Panc1 (cell line): Measurements from ENCODE around the gene ADISSP. TPM values are rescaled to one million over a fixed set of nuclear protein-coding genes. Genes with fewer than 3 reads are reported as not detected.
A peak's percentile ranks its signal among the peaks of the same experiment; 100 is the strongest.

Experiments
- ATAC-seq: fragments of 200-7000 bp; cut with Tn5 transposase; 2 replicates; pipeline ENCODE4 v1.9.1; 2020; ENCODE audit warnings: mild to moderate bottlenecking, moderate library complexity
- BruUV-seq: library from RNA; stranded (reverse); fragments of 400-500 nt; replicated peaks from 2 replicates; lab custom pipeline; 2021; lab: Mats Ljungman, UMichigan
- CTCF ChIA-PET: fragments of 300-600 bp; sonication (Branson Sonifier 250); formaldehyde crosslinking; loops from one replicate; lab custom pipeline; 2022; ENCODE audit warnings: antibody characterized with exemption; lab: Charles Lee
- POLR2A ChIA-PET: fragments of 300-600 bp; sonication (Branson Sonifier 250); formaldehyde crosslinking; loops from one replicate; lab custom pipeline; 2022; ENCODE audit warnings: antibody characterized with exemption; lab: Charles Lee
- DNase-seq: peaks from one replicate; pipeline ENCODE4 v3.0.0-alpha.2; 2010; ENCODE audit warnings: low read depth, low spot score
- H3K27ac ChIP-seq: 2 replicates; pipeline ENCODE4 v1.5.1; 2011; ENCODE audit warnings: mild to moderate bottlenecking, low read length, inconsistent platforms
- H3K27me3 ChIP-seq: fragments of 200-500 bp; sonication (Bioruptor generic); 2 replicates; pipeline ENCODE4 v1.6.0; 2014; ENCODE audit warnings: low read length, inconsistent platforms; ENCODE audit not compliant: control insufficient read depth, insufficient read depth
- H3K36me3 ChIP-seq: fragments of 200-500 bp; sonication (Bioruptor generic); 2 replicates; pipeline ENCODE4 v1.5.1; 2014; ENCODE audit warnings: inconsistent platforms, mild to moderate bottlenecking, low read length, moderate library complexity; ENCODE audit not compliant: control insufficient read depth, insufficient read depth
- H3K4me1 ChIP-seq: 2 replicates; pipeline ENCODE4 v1.5.1; 2011; ENCODE audit warnings: inconsistent platforms, mild to moderate bottlenecking, low read length, moderate library complexity; ENCODE audit not compliant: control insufficient read depth, insufficient read depth
- H3K4me3 ChIP-seq, 2 experiments: 2 replicates each; pipeline ENCODE4 v1.5.1; 2011 to 2012; ENCODE audit warnings: low read depth in 2 of 2, low read length in 2 of 2, mild to moderate bottlenecking in 2 of 2, inconsistent platforms in 1 of 2, moderate library complexity in 1 of 2
- H3K9me3 ChIP-seq: fragments of 200-500 bp; sonication (Bioruptor generic); 2 replicates; pipeline ENCODE4 v1.5.1; 2014; ENCODE audit warnings: low read depth, mild to moderate bottlenecking, inconsistent platforms, low read length, moderate library complexity; ENCODE audit not compliant: control insufficient read depth, insufficient read depth
- POLR2AphosphoS5 ChIP-seq: IDR thresholded peaks from 2 replicates; pipeline ENCODE4 v1.6.1; 2012; ENCODE audit warnings: mild to moderate bottlenecking, low read depth, low read length, moderate library complexity
- SIN3A ChIP-seq: IDR thresholded peaks from 2 replicates; pipeline ENCODE4 v1.6.1; 2012; ENCODE audit warnings: low read depth, mild to moderate bottlenecking, low read length, moderate library complexity, borderline replicate concordance; ENCODE audit not compliant: insufficient read depth
- TCF7L2 ChIP-seq: IDR thresholded peaks from 2 replicates; pipeline ENCODE4 v1.6.1; 2011; ENCODE audit warnings: mild to moderate bottlenecking, low read depth, low read length, inconsistent platforms
- in situ Hi-C: cut with HindIII; loops from 2 replicates; pipeline ENCODE4 v1.10.0; 2016; ENCODE audit warnings: low sequenced_read_pairs, low pct_unique_long_range_greater_than_20kb
- intact Hi-C: fragments of 100-400 bp; cut with micrococcal nuclease; formaldehyde crosslinking; loops from one replicate; pipeline ENCODE4 v1.10.0; 2022; ENCODE audit not compliant: unreplicated experiment
- total RNA-seq: library from RNA; stranded (reverse); gene quantifications from one replicate; pipeline ENCODE4 v1.2.1, GENCODE V29; 2021; ENCODE audit not compliant: unreplicated experiment
- TF ChIP-seq, protein P1 (sequence below): fragments of 450-650 bp; IDR thresholded peaks from 2 replicates; pipeline ENCODE4 v1.5.1; 2017; ENCODE audit warnings: mild to moderate bottlenecking
- TF ChIP-seq, protein P2 (sequence below), 2 experiments: IDR thresholded peaks; 2 replicates each; pipeline ENCODE4 v1.6.1; 2011 to 2012; ENCODE audit warnings: low read depth in 2 of 2, control low read depth in 1 of 2, low read length in 1 of 2, mild to moderate bottlenecking in 1 of 2, moderate library complexity in 1 of 2; ENCODE audit not compliant: insufficient read depth in 1 of 2

Gene ADISSP
- total RNA-seq, 1 experiment from 2014 or later = 100 TPM

GRCh38 chr20:3784863-3785239 is 17.3 kb upstream of the ADISSP start:
- Histone ChIP-seq H3K27me3 (no peaks in the 10 kb centered on the region), H3K36me3 (no peaks in the 10 kb centered on the region), H3K27ac (peak overlapping the region; percentile 87), H3K4me1 (peaks cover 21% of the 10 kb centered on the region), H3K4me3 (peak overlapping the region; percentile 65 to 75), H3K9me3 (no peaks in the 10 kb centered on the region)
- TF ChIP-seq TCF7L2 (no peak), SIN3A (no peak), POLR2AphosphoS5 (0 out of 2 replicates have a peak, but pooled peaks have one; percentile 26)
- TF ChIP-seq, protein P1, sequence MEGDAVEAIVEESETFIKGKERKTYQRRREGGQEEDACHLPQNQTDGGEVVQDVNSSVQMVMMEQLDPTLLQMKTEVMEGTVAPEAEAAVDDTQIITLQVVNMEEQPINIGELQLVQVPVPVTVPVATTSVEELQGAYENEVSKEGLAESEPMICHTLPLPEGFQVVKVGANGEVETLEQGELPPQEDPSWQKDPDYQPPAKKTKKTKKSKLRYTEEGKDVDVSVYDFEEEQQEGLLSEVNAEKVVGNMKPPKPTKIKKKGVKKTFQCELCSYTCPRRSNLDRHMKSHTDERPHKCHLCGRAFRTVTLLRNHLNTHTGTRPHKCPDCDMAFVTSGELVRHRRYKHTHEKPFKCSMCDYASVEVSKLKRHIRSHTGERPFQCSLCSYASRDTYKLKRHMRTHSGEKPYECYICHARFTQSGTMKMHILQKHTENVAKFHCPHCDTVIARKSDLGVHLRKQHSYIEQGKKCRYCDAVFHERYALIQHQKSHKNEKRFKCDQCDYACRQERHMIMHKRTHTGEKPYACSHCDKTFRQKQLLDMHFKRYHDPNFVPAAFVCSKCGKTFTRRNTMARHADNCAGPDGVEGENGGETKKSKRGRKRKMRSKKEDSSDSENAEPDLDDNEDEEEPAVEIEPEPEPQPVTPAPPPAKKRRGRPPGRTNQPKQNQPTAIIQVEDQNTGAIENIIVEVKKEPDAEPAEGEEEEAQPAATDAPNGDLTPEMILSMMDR = no peak
- TF ChIP-seq, protein P2, sequence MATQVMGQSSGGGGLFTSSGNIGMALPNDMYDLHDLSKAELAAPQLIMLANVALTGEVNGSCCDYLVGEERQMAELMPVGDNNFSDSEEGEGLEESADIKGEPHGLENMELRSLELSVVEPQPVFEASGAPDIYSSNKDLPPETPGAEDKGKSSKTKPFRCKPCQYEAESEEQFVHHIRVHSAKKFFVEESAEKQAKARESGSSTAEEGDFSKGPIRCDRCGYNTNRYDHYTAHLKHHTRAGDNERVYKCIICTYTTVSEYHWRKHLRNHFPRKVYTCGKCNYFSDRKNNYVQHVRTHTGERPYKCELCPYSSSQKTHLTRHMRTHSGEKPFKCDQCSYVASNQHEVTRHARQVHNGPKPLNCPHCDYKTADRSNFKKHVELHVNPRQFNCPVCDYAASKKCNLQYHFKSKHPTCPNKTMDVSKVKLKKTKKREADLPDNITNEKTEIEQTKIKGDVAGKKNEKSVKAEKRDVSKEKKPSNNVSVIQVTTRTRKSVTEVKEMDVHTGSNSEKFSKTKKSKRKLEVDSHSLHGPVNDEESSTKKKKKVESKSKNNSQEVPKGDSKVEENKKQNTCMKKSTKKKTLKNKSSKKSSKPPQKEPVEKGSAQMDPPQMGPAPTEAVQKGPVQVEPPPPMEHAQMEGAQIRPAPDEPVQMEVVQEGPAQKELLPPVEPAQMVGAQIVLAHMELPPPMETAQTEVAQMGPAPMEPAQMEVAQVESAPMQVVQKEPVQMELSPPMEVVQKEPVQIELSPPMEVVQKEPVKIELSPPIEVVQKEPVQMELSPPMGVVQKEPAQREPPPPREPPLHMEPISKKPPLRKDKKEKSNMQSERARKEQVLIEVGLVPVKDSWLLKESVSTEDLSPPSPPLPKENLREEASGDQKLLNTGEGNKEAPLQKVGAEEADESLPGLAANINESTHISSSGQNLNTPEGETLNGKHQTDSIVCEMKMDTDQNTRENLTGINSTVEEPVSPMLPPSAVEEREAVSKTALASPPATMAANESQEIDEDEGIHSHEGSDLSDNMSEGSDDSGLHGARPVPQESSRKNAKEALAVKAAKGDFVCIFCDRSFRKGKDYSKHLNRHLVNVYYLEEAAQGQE (IDR thresholded peaks at IDR 0.05; ENCODE audit: insufficient read depth in 1 of 2, low read depth in 2 of 2, low read length in 1 of 2) = no peak
- intact Hi-C loops = no loop called here
- in situ Hi-C loops = no loop called here
- ATAC-seq (no peak), DNase-seq (no peak)
- BruUV-seq = no TSS peak
- POLR2A ChIA-PET = interaction anchor here (0.6 kb wide), 1 partner anchor 33 kb away, joined by 11 read pairs; no protein-coding TSS in a partner anchor
- CTCF ChIA-PET = interaction anchor here (0.6 to 1.0 kb wide), 3 partner anchors 74 to 764 kb away, joined by 3 to 9 read pairs (median 9); no protein-coding TSS in a partner anchor

DNA sequence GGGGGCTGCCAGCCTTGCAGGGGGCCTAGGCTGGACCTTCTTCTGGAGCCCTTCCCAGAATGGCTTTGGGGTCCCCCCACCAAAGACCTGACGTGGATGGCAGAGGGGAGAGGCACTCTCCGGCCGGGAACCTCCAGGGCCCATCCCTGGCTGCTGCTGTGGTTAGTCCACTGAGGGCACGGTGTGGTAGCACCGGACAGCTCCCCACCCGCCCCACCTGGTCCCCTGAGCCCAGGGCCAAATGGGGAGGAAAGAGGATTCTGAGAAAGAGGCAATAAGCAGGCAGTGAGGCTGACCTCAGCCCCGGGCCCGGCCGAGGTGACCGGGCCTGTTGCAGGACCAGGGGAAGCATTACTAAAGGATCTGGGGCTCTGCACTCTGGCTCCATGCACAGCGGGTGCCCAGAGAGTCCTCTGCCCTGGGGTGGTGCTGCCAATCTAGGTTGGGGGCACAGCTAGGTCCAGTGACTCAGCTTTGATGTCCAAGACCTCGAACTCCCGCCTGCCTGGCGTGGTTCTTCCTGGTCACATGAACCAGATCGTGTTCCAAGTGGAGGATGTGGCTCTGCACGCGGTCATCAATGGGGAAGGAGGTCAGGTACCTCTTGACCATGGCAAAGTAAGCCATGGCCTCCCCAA is 16.8 kb upstream of the ADISSP start:
- no peaks in the 10 kb centered on the region for H3K9me3 ChIP-seq
- ChIA-PET POLR2A (no interaction called here), CTCF (interaction anchor here (1.0 kb wide), 1 partner anchor 73 kb away, joined by 3 read pairs; no protein-coding TSS in a partner anchor)
- peaks cover 21% of the 10 kb centered on the region for H3K4me1 ChIP-seq
- in situ Hi-C loops (no loop called here), intact Hi-C loops (no loop called here)
- TSS peak; percentile 100 for BruUV-seq
- no peak for DNase-seq
- H3K27ac ChIP-seq = peak overlapping the region; percentile 87
- ATAC-seq = no peak
- H3K36me3 ChIP-seq = no peaks in the 10 kb centered on the region
- H3K4me3 ChIP-seq = peak overlapping the region; percentile 65 to 75
- H3K27me3 ChIP-seq = no peaks in the 10 kb centered on the region
- TF ChIP-seq POLR2AphosphoS5 (peak; percentile 30; the same call in 1 of the 2 replicates), TCF7L2 (no peak), SIN3A (no peak)
- TF ChIP-seq, protein P1 = no peak
- TF ChIP-seq, protein P2 (IDR thresholded peaks at IDR 0.05; ENCODE audit: insufficient read depth in 1 of 2, low read depth in 2 of 2, low read length in 1 of 2) = peak in 1 of 2 experiments; percentile 54; a peak in 3 of 4 replicates
